Body of pancreas (tissue), 4 donors: ENCODE measurements around the gene HUWE1.

Experiments
- POLR2A ChIP-seq, 3 donors: fragments of 450-650 bp; IDR thresholded peaks; one replicate each; pipeline ENCODE4 v1.6.1; 2016; ENCODE audit warnings: antibody characterized with exemption in 3 of 3, mild to moderate bottlenecking in 2 of 3
- TF ChIP-seq, protein P1 (sequence below), 7 experiments: fragments of 450-650 bp in 4 of 7; fragments of 200-600 bp in 3 of 7; sonication (generic) in 3 of 7; IDR thresholded peaks; one replicate each; pipeline ENCODE4 v1.5.1; 2016 to 2019; ENCODE audit warnings: antibody characterized with exemption in 7 of 7

DNA sequence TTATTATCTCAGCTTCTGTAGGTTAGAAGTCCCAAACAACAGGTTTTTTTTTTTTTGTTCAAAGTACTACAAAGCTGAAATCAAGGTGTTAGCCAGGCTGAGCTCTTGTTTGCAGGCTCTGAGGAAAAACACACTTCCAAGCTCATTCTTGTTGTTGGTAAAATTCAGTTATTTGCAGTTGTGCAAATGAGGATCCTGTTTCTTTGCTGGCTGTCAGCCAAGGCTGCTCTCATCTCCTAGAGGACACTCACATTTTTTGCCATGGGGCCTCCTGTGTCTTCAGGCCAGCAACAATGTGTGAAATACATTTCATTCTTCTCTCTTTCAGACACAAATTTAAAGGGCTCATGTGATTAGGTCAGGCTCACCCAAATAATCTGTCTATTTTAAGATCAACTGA is 192.1 kb downstream of the HUWE1 start:
- TF ChIP-seq, protein P1, sequence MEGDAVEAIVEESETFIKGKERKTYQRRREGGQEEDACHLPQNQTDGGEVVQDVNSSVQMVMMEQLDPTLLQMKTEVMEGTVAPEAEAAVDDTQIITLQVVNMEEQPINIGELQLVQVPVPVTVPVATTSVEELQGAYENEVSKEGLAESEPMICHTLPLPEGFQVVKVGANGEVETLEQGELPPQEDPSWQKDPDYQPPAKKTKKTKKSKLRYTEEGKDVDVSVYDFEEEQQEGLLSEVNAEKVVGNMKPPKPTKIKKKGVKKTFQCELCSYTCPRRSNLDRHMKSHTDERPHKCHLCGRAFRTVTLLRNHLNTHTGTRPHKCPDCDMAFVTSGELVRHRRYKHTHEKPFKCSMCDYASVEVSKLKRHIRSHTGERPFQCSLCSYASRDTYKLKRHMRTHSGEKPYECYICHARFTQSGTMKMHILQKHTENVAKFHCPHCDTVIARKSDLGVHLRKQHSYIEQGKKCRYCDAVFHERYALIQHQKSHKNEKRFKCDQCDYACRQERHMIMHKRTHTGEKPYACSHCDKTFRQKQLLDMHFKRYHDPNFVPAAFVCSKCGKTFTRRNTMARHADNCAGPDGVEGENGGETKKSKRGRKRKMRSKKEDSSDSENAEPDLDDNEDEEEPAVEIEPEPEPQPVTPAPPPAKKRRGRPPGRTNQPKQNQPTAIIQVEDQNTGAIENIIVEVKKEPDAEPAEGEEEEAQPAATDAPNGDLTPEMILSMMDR (IDR thresholded peaks at IDR 0.05) = no peak
- no peak for TF ChIP-seq POLR2A (IDR thresholded peaks at IDR 0.05)
